M059J (cell line): ENCODE measurements around the gene CDH2. TPM values are rescaled to one million over a fixed set of nuclear protein-coding genes. Genes with fewer than 3 reads are reported as not detected.

Experiments used
- DNase-seq: peaks from one replicate; pipeline ENCODE4 v3.0.0-alpha.2; 2012; ENCODE audit warnings: low read depth
- total RNA-seq: library from RNA; depleted of rRNA; stranded (reverse); fragments of >200 nt; shearing (Covaris generic); gene quantifications from 2 replicates; pipeline ENCODE4 v1.2.3, GENCODE V29; 2014

The CDH2 gene
- total RNA-seq, 1 experiment from 2014 or later, result 104 TPM

DNA sequence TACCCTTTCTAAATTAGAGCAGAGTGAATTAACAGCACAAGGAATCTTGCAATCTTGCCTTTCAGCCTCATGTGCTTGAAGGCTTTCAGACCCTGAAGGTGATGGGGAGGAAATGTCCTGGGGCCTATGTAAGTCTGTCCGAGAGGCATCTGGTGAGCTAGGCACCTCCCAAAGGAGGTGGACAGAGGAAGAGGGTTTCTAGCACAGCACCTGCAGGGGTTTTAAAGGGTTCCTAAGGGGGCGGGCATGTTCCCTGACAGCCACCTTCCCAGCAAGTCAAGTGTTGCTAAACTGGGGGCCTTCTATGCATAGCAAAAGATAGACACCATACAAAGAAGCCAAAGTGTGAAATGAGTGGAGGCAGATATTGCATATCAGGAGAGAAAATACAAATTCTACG lies 88.5 kb downstream of the CDH2 start:
- no peak for DNase-seq

DNA sequence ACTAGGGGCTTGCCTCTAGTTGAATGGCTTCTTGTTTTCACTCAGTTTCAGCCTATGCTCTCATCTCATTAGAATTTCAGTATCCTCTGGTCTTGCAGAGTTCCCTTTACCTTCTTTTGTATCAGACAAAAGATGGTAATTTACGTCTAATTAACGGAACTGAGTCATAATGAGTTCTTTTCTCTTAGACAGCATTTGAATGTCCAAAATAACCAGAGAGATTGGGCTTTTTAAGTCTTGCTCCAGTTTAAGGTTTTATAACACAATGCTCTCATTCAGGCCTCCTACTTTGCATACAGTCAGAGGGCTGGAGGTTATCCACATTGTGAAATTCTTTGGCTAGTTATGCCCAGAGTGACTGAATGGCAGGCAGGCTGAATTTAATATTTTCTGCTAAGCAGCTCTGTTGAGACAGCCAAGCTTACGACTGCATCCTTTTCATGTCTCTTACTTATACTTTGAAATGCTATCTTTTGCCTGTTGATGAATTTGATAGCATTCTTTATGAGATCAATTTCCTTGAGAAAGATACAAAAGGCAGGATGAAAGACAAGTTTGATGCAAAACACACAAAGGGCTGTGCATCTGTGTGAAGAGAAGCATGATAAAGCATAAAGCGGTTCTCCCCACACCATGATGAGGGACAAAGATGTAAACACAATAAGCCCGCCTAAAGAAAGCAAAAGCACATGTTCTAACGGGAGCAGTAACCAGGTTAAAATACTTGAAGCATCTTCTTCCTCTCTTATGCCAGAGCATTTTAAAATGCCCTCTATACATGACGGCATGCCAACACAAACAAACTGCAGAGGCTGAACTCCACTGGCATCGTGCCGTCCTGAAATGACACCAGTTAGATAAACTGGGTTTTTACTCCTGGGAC lies 90.0 kb downstream of the CDH2 start:
- peak; percentile 84 for DNase-seq

DNA sequence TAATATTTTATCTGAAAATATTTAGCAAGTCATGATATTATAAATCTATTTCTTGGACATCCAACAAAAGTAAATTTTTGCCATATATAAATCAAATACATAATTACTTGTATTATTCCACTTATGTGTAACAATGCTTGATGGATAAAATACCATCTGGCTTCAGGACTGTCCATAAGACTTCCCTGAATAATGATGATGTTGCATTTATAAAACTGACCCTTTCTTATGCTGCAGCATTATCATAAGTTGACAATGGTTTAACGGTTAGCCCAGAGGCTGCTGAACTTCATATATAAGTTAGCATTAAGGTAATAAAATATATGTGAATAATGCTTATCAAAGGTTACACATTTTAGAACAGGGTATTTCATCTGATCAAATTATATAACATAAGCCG lies 95.4 kb downstream of the CDH2 start:
- no peak for DNase-seq

- DNase-seq, result peak; percentile 21
Measured at GRCh38 chr18:28080876-28081300, 96.0 kb downstream of the CDH2 start.

DNA sequence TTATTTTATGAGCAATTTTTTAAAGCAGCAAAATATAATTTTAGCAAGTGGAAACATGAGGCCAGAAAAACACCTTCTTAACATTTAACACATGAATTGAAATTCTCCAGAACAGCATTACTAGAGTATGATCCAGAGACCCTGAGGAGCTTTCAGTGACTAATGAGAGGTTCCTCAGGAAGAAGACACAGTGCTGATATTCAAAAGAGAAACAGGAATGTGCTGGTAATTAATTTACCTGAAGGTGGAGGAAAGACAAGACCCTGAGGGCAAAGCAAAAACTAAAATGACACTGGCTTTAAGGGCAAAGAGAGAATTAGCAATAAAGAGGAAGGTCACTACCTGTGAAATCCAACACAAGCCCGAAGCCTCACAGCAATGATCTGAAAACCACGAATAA lies 97.0 kb downstream of the CDH2 start:
- DNase-seq, result no peak

DNA sequence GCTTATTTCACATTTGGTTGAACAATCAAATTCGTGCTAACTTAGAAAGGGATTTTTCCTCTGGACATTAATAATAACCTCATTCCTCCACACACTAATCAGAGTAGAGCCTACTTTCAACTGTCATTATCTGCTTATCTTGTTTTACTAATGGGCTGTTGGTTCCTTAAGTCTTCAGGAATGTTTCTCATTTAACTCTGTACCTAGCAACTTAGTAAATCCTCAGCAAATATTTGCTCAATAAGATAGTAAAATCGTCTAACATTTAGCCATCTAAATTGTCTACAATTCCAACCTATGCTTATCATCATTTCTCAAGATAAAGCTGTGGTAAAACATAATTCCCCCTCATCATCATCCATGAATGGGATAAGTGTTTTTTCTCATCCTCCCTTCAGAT lies 98.1 kb downstream of the CDH2 start:
- no peak for DNase-seq

GRCh38 chr18:28078298-28078697 lies 98.6 kb downstream of the CDH2 start:
- no peak for DNase-seq

DNA sequence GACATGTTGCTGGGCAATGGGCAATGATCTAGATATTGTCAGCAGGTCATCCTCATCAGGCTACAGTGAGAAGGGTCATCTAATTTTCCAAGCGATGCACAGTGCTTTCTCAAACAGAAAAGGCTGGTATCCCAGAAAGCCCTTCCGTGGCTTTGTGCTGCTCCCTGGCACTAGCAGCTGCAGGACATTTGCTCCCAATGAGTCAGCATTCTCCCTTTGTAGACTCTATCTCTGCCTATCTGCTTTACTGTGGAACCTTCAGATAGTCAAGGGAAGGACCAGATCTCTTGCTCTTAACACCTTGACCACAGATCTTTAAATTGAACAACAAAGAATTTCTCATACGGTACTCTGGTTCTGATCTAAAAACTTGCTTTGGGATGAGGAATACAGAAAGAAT lies 101.4 kb downstream of the CDH2 start:
- peak; percentile 56 for DNase-seq

- no peak for DNase-seq
Measured at GRCh38 chr18:28074076-28074475, 102.9 kb downstream of the CDH2 start.

GRCh38 chr18:28073658-28074057 lies 103.3 kb downstream of the CDH2 start:
- DNase-seq, result no peak

GRCh38 chr18:28071199-28071598 lies 105.7 kb downstream of the CDH2 start:
- DNase-seq, result no peak

DNA sequence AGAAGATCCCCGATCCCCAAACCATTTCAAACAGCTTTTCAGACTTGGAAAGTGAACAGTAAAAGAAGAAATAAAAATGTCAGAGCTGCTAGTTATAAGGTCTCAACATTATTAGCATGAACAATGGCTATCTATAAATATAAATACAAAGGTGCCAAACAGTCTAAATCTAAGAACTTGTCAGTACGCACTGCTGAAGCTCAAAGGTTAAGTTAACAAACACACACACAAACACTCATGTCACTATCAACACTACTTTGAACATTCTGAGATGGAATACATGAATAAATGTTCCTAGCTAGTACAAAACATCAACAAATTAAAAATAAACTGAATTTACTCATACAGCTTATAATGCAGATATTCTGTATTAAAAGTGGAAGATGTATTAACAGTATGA lies 108.7 kb downstream of the CDH2 start:
- DNase-seq, result no peak

DNA sequence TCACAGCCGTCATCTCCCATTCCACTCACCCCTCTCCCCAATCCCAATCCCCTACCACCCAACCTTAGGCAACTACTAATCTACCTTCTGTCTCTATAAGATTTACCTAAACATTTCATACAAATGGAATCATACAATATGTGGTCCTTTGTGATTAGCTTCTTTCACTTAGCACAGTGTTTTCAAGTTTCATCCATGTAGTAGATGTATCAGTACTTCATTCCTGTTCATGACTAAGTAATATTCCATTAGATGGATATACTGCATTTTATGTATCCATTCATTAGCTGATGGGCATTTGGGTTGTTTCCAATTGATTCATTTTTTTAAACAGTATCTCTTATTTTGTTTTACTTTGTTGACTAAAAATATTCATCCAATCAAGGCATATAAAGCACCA lies 109.6 kb downstream of the CDH2 start:
- no peak for DNase-seq

DNA sequence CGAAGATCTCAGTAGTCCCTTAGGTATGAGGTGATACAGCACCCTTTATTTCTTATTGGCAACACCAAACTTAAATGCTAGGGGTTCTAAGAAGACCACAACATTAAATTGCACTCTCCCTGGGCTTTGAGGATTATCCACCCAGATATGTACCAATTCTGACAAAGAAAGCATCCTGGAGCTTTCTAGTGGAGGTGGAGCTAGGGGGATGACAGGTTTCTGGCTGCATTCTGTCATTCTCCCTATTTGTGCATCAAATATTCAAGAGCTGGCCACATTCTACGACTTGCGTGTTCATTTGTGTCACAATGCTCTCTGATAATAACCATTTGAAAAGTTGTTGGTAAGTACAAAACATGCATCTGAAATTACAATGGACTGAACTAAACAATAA lies 111.1 kb downstream of the CDH2 start:
- DNase-seq, result no peak

DNA sequence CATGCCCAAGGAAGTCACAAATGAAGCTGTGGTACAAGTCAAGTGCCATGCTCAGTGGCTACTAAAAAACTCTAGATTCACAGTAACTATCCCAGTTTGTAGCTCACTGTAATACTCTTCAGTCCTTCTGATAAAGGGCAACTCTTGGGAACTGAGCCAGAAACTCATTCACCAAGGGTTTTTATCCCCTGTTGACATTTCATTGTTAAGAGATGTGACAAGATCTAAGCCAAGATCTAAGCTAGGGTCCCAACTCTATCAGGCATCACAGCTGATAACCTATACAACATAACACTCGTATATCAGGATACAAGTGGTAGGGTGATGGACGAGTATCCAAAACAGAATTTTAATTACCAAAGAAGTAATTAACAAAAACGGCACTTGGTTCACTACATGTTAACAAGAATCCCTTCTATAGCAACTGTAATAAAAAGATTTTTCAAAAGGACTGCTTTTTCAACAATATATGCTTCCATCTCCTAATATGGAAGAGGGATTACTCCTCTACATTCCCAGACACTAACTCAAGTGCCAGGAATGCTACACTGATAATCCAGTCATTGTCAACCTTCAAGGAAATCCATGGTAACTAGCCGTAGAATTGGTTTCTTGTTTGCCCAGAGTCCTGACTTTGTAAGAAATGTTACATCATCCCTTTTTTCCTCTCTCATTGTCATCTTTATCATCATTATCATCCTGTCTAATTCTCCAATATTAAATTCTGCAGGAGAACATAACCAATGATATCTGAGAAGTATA lies 111.7 kb downstream of the CDH2 start:
- peak; percentile 95 for DNase-seq

DNA sequence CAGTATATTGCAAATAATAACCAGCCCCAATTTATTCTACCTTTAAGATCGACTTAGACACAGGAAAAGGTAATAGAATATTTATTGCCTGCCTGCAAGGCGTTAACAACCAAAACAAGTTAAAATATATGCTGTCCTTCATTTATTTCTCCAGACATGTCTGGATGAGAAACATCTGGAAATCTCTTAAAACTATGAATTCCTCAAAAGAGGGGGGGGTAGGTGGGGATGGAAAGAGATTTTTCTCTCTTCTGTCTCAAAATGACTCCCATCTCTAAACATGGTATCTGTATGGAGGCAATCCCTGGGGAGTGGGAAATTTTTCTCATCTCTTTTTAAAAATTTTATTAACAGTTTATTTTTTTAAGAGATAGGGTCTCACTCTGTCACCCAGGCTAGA lies 113.0 kb downstream of the CDH2 start:
- DNase-seq, result no peak

DNA sequence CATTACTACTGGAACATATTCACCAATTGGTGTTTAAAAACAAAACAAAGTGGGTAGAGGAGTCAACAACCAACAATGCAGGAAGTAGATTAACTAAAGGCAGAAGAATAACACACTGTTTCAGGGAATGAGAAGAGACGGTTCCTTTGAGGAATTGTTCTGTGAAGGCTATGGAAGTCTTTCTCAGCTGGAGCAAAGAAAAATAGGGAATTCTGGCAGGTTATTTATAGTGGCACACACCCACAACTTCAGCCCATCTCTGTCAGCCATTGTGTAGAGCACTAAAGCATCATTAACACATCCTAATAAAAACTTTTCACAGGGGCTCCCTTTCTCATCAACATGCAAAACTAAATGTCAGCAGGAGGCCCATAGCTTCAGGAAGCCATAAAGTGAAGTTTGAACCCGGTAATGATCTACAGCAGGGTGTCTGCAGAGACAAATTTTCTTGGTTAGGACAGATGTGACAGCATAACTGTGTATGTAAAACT lies 113.6 kb downstream of the CDH2 start:
- peak; percentile 67 for DNase-seq

DNA sequence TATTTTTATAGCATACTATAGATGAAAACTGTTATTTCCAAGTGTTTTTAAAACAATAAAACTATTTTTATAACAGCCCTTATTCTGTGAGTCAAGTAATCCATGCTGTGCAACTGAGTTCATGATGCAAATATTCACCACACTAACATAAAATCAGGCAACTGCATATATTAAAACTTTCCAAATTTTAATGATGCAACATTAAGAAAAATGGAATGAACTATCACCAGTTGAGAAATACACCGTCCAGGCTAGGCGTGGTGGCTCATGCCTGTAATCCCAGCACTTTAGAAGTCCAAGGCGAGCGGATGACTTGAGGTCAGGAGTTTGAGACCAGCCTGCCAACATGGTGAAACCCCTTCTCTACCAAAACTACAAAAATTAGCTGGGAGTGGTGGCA lies 114.5 kb downstream of the CDH2 start:
- DNase-seq, result no peak

GRCh38 chr18:28059861-28060260 lies 117.1 kb downstream of the CDH2 start:
- DNase-seq, result no peak

DNA sequence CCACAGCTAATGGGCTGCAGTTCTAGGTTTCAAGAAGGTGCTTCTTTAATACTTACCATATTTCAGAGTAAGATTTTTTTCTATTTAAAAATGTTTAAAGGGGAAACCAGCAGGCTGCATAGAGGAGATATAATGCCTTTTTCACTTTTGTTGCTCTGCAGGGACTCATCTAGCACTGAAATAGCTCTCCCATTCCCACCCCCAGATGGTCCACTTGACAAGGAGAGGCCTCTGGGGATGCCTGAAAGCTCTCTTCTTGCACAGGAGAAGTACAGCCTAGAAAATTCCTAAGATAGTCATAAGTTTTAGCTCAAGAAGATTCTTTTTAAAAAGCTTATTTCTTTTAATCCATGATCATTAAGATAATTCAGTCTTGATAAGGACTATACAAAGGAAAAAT lies 126.4 kb downstream of the CDH2 start:
- no peak for DNase-seq

DNA sequence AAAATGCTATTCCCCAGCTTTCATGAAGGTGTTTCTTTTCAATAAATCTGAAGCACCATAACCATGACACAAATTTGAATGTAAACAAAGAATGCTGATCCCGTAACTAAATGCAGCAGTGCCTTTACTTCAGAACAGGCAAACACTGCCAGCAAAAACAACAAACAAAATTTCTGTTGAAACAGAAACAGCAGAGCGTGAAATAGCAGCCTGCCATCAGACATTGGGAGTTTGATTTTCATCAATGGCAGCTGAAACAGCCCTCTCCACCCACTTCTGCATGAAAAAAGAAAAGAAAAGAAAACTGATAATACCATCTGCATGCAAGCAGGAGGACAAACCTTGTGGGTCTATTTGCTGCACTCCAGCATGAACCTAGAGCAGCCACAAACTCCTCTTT lies 128.3 kb downstream of the CDH2 start:
- no peak for DNase-seq

DNA sequence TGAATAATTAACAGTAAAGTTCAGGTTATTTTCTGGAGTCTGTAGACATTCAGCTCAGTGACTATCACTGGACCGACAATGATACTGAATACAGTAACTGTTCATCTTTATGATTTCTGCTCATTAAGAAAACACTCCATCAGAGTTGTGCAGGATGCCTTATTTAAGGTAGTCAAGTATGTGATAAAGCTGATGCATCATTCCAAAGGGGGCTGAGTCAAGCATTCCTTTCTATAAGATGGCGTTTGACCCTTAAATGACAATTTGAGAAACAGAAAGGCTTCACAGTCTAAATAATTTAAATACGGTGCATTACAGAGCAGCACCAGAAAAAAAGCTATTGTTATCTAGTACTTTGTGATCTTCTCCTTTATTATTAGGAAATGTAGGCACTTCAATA lies 131.1 kb downstream of the CDH2 start:
- DNase-seq, result no peak
